Pulmonary artery endothelial cell (primary cell): ENCODE data around the gene GPC2. TPM values are rescaled to one million over a fixed set of nuclear protein-coding genes. Genes with fewer than 3 reads are reported as not detected.

Experiments
- DNase-seq: peaks from one replicate; pipeline ENCODE4 v3.0.0-alpha.2; 2011; ENCODE audit warnings: low read depth, low spot score
- total RNA-seq: library from RNA; depleted of rRNA; stranded (reverse); fragments of >200 nt; gene quantifications from 2 replicates; pipeline ENCODE4 v1.2.3, GENCODE V29; 2014

The GPC2 gene
- total RNA-seq, 1 donor from 2014 or later = 4.1 TPM

DNA sequence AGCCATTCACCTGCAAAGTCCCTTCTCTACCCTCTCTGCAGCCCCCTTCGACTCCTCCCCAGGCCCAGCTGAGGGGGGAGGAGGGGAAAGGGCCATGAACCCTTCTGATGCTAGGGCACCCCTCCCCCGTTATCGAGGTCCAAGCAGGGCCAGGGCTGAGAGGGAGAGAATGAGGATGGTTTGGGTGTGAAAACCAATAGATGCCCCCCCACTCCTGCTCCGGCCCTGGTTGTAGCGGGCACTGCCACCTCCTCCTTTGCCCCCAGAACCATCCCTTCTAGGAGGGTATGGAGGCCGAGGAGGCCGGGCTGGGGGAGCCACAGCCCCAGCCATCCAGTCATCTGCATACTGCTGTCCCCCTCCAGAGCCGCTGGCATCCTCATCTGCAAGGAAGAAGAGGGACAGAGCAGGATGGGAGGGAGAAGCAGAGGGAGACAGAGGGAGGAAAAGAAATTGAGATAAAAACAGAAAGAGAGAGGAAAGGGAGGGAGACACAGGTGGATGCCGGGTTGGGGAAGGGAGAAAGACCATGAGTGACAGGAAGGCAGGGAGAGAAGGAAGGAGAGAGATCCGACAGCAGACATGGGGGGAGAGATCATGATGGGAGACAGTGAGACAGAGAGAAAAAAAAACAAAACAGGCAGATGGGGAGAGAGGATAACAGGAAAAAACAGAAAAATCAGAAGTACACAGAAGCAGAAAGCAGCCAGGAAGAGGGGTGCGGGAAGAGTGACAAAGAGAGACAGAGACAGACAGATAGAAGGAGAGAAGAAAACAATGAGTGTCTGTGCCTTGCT is 6.9 kb downstream of the GPC2 start:
- DNase-seq = no peak

DNA sequence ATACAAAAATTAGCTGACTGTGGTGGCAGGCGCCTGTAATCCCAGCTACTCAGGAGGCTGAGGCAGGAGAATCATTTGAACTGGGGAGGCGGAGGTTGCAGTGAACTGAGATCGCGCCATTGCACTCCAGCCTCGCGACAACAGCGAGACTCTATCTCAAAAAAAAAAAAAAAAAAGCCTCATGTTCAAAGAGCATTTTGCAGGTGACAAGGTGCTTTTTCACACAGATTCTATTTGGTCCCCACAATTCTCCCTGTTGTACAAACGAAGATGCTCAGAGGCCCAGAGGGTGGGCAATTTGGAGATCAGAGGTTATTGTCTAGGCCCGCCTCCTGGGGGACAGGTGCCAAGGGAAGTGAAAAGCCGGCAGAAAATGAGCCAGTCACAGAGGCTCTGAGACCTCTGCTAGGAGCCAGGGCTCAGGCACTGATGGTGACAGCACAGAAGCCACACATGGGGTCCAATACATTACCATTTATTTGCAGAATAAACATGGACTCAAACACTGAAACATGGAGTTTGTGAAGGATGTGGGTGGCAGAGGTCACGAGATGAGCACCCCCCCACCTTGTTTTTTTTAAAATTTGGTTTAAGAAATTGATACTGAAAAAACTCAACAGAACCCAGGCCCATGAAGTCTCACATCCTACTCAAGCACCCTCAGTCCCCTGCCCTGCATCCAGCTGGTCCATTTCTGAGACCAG is 7.9 kb downstream of the GPC2 start:
- no peak for DNase-seq

DNA sequence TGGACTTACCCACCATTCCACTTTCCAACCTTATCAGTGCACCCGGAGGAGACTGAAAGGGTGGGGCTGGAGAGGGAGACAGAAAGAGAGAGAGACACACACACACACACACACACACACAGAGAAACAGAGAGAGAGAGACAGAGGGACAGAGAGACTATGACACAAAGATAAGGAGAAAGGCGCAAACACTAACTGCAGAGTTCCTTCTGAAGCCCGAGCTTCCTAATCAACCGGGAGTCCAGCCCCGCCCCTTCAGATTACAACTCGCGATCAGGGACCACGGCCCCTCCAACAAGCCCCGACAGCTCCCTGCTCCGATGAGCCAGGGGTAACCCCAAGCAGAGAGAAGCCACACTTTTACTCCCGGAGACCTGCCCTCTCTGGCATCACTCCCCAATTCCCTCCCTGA is 9.3 kb downstream of the GPC2 start:
- DNase-seq = no peak

DNA sequence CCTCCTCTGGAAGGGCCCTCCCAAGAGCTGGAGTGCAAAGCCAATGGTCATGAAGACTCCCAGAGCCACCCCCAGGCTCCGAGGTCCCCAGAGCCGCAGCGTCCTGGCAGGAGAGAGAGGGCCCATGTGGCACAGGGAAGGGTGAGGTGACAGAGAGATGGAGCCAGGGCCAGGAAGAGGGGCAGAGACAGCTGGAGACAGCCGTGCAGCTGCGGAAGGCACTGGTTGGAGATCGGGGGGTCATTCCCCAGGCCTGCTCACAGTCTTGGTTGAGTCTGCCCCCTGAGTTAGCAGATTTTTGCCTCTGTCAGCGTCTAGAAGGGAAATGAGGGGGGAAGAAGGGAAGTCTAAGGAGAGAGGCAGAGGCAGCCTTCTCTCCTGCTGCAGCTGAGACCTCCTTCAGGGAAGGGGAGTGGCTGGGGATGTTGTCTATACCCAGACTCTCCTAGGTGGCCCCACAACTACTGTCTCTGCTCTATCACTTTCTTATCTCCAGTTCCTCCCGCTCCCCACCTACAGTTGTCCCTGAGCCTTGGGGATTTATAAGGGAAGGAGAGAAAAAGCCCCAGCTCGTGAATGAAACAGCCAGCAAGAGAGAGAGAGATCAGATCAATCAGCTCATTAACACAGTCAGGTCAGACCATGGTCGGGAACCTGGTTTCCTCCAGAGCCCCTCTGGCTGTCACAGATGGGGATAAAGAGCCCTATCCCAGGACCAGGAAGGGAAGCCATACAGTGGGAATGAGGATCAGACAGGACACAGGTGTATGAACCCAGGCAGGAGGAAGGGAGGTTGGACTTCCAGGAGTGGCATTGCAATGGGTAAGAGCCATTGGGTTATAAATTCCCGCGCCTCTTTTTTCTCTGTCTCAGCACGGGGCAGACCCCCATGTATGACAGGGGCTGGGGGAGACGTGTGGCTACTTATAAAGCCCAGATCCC is 9.9 kb downstream of the GPC2 start:
- DNase-seq = no peak

DNA sequence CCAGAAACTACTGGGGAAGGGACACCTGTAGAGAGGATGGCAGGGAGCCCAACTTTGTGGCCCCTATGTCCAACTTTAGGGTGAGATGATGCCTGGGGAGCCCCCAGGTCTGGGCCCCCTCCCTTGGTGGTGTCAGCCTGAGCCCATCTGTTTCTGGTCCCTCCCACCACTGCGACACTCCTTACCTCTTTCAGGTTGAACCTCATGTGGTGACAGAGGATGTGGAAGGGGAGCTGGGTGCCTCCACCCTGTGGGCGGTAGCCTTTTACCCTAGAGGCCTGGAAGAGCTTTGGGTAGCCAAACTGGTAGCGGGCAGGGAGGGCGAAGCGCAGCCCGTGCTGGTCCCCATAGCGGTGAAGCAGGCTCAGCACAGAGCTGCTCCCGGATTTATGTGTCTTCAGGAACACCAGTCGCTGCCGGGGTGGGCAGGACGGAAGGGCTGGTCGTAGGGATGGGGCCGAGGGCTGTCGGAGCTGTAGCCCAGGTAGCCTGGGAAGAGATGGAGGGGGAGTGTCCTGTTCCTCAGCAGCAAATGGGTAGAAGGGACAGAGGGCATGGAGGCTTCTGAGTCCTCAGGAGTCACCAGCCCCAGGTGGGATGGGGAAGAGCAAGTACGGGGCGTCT is 10.8 kb downstream of the GPC2 start:
- no peak for DNase-seq

DNA sequence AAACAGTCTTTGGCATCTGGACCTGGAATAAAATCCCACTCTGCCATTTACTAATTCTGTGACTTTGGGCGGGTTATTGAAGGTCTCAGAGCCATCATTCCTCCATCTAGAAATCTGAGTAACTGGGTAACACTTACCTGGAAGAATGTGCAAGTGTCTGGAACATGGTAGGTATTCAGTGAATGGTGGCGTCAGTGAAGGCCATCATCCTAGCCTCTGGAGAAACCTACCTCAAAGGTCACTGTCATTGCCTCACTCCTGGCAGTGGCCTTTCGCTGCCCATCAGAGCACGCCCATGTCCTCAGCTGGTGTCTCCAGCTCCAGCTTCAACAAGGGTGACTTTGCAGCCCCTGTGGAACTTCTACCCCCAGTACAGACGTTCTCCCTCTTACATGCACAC is 13.3 kb downstream of the GPC2 start:
- no peak for DNase-seq

DNA sequence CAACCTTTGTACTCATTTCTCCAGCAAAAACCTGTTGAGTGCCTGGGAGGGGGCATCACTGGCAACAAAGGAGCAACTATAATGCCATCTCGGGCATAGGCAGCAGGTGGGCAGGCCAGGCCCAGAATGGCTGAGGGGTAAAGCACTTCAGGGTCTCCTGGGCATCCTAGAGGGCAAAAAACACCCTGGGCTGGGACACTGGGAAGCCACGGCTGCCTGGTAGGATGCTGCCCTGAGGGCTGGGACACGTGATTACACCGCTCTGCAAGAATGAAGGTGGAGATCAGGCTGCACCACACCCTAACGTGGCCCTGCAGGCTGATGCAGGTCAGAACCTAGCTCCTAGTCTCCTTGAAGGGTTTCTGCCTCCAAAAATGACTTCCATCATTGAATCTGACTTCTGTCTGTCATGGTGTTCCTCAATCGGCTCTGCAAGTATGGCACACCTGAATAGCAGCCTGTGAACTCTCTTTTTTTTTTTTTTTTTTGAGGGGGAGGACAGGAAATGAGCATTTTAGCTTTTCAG is 14.1 kb downstream of the GPC2 start:
- DNase-seq = no peak

DNA sequence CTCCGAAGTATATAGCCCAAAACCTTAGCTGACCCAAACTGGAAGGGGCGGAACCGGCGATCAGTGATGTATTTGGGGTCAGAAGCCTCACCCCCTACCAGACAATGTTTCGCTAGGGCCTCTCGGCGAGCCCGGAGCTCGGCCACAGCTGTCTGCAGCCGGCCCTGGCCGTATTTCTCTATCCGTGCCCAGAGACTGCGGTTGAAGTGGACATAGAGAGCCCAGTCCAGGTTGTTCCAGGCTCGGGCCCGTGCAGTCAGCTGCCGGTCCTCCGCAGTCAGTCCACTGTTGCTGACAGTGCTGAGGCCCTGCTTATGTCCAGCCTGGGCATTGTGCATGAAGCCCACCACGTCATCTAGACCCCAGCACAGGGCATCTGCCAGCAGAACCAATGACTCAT is 17.1 kb downstream of the GPC2 start:
- DNase-seq = no peak

DNA sequence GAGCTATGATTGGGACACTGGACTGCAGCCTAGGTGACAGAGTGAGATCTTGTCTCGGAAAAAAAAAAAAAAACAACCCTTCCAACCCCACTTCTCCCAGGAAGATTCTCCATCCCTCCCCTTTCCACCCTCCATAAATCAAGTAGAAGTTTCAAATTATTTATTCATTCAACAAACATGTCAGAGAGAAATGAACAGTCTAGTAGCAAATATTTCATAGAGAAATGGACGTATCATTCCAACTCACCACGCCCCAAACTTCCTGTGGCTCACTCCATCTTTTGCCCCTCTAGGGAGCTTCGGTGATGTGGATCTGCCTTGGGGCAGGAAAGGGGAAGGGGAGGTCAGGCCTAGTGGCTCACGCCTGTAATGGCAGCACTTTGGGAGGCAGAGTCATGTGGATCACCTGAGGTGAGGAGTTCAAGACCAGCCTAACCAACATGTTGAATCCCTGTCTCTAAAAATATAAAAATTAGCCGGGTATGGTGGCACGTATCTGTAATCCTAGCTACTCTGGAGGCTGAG is 18.0 kb downstream of the GPC2 start:
- no peak for DNase-seq

DNA sequence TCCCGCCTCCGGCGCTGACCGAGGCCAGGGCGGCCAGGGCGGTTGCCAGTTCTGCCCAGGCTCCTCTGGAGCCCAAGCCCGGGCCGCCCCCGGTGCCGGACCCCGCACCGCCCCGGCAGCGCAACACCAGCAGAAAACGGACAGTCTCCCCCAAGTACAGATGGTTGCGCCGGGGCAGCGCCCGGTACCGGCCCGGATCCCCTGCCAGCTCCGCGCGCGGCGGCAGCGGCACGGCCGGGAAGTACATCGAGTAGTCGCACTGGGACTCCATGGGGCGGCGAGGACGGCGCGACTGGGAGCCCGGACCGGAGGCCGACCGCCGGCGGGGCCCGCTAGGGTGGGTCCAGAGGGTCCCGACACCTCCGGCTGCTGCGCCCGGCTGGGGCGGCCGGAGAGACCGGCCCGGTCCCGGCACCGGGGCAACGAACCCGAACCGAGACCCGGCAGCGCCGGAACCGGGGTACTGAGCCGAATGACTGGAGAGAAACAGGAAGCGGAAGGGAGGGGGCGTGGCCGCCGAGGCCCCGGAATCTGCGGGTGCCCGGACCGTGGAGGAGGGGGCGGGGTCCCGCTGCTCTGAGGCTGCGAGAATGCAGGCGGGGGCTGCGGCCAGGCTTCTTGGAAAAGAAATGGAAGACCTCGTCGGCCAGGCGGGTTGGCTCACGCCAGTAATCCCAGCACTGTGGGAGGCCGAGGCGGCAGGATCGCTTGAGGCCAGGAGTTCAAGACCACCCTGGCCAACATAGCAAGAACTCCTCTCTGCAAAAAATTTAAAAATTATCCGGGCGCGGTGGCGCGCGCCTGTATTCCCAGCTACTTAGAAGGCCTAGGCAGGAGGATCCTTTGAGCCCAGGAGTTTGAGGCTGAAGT is 18.7 kb downstream of the GPC2 start, which contains the start of gene TRAPPC14:
TSS of gene TRAPPC14 (minus strand) at position 495 of the 870 bp plus-strand sequence. CDS start at position 271, 224 bp downstream.
- no peak for DNase-seq

DNA sequence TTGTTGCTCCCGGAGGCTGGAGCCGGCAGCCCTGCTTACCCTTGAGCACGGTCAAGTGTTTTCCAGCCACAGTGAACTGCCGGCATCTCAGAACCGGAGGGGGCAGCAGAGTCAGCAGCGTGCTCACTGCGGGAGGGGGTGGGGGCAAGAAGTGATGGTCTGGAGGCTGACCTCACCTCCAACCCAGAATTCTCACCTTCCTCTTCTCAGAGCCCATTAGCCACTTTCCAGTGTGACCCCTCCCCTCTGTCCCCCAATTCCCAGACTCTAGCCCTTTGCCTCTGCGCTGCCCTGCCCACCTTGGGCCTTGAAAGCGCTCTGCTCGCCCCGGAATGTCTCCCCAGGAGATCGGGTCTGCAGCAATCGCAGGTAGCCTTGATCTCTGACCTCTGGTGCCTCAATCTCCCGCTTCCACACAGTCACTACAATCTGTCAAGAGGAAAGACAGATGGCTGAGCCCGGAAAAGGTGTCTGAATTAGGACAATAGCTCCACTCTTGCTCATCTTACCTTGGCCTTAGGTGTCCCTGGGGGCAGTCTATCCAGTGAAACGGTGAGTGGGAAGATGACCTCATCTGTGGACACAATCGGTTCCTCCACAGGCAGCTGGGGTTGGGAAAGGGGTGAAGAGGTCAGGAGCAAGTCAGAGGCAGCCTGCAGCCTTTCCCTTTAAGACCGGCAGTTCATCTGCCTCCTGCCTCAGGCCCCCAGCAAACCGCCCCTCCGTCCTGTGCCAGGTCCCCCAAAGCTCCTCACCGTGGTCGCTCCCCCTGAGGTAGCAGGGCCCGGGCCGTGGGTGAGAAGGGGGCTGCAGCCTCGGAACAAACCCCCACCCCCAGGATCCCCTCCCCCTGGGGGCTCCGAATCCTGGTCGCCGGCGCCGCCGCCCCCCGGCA is 19.6 kb downstream of the GPC2 start:
- no peak for DNase-seq

DNA sequence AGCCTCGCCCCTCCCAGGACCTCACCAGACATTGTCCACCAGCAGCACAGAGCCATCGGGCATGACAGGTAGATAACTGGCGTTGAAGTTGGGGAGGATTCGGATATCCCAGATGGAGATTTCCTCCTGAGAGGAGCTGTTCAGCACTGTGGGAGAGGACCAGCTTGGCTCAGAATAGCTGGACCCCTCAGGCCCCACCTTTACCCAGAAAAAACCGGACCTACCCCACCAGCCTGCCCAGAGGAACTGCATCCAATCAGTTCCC is 20.2 kb downstream of the GPC2 start:
- DNase-seq = no peak

DNA sequence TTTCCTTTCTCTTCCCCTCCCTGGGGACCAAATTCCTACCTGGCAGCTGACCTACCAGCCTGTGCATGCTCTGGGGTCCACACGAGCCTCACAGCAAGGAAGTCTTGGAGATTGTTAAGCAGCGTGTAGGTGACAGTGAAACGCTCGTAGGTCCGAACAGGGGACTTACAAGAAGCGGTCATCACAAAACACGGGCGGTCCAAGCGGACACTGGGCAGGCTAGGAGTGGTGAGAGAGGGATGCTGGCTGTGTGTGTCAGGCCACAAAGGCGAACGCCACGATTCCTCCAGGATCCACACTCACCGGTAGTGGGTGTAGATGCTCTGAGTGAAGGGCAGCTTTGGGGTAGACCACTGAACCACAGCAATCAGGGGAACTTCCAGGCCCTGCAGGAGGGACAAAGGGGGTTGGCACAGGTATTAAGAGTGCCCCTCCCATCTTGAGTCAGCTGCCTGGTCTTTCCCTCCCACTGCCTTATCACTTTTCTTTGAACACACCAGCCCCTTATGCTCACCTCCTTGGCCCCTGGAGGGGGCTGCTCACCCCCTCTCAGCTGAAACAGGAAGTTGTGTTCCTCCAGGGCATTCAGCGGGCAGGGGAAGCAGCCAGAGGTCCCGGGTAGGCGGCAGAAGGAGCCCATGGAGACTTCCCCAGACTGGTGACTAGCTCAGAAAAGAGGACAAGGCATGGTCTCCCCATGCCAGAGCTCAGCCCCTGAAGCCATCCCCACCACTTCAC is 20.7 kb downstream of the GPC2 start:
- DNase-seq = no peak

DNA sequence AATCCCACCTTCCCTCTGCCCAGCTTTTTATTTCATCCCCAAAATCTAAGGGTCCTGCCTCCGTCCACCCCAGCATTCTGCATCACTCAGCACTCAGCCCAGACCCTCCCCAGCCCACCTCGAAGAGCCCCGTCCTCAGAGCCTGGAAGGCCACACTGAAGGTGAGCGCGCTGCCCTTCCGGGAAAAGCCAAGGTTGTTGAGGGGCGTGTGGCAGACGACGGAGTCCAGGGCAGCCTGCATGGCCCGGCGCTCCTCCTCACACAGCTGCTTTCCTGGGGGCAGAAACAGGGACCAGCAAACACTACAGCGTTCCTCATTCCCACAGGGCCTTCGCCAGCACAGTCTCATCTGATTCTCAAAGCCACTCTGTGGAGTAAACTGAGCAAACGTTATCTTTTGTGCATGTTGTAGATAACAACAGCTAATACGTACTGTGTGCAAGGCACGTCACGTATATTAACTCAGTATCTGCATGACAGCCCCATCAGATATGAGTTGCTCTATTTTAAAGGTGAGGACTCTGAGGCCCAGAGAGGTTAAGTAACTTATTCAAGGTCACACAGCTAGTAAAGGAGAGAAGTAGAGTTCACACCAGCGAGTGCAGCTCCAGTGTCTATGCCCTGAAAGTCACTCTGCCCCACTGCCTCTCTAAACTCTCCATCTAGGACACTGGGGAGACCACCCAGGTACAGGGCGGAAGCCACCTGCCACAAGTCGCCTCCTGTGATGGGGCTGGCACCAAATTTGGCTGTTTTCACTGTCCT is 21.4 kb downstream of the GPC2 start:
- no peak for DNase-seq

DNA sequence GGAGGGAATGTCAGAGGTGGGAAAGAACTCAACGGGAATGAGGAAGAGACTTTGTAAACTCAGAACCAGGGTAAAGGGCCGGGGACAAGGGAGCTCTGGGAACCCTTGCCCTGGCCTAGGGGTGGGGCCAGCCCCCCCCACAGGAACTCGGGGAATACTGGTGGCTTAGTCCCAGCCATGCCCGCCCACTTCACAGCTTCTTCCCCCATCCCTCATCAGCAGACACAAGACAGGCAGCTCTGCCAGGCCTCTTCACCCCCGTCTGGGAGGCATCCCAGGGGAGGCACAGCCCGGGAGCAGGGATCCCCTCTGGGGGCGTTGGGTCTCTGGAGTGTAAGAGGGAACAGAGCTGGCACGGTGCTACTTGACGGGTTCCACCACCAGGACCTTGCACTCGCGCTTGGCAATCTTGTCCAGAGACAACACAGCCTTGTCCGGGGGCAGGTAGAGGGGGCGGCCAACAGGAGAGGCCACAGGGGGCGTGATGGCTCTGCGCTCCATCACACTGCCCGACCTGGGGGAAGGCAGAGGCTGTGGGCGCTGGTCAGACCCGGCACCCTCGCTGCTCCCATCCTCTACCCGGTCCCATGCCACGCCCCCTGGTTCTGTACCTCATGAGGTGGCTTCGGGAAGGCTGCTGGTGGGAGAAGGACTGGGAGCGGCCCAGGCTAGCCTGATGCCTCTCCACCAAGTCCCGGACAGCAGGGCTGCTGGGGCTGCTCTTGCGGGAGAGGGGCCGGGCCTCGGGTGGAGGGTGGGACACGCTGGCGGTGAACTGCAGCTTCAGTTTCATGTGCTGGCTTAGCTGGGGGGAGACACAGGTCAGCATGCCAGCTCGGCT is 22.3 kb downstream of the GPC2 start:
- no peak for DNase-seq

DNA sequence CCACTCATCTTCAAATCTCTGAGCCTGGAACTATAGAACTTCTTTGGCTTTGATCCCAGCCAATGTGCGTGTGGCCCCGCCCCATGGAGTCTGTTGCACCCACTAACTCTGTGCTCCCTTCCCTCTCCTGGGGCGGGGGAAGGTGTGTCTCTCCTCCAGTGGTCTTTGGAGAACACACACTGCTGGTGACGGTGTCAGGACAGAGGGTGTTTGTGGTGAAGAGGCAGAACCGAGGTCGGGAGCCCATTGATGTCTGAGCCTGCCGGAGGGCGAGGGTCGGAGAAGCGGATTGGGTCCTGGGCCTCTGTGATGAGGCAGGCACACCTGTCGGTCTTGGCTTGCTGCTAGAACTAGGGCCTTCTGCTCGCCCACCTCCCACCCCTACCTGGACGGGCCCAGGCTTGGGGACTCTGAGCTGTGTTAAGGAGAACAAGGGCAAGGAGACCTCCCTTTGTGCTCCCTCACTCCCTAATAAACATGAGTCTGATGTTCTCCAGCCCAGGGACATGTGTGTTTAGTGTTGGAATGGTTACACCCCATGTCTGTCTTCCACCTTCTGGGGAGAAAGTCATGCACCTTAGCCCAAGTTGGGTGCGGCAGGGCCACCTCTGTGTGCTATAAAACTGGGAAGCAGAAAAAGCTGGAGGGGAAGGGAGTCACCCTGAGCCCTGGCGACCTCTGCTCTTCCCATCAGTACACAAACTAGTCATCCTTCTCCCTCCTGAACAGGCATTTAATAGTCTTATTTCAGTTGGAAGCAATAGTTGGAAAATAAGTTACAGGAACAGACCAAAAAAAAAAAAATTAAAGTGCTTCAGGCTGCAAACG is 23.3 kb downstream of the GPC2 start:
- DNase-seq = no peak
